ENCODE results near the gene MRPL20. TPM values are rescaled to one million over a fixed set of nuclear protein-coding genes. Genes with fewer than 3 reads are reported as not detected.

MRPL20 gene
- total RNA-seq, 1 donor from 2014 or later, result 117 TPM

- Mint-ChIP-seq H3K4me3 (no peak overlapping the region), H3K9me3 (no peaks in the 10 kb centered on the region), H3K27me3 (ENCODE audit: low read depth) (peaks cover 26% of the 10 kb centered on the region), H3K27ac (ENCODE audit: unreplicated experiment) (no peak overlapping the region), H3K4me1 (peaks cover 31% of the 10 kb centered on the region), H3K36me3 (ENCODE audit: low read depth) (no peaks in the 10 kb centered on the region)
- no peak for DNase-seq (ENCODE audit: low read depth, low spot score)
- no peak for TF ChIP-seq CTCF (conservative IDR thresholded peaks at IDR 0.05)
Measured at GRCh38 chr1:1434131-1434823, 27.2 kb upstream of the MRPL20 start.

GRCh38 chr1:1433804-1434130 lies 26.7 kb upstream of the MRPL20 start:
- no peak for TF ChIP-seq CTCF (conservative IDR thresholded peaks at IDR 0.05)
- no peaks in the 10 kb centered on the region for H3K36me3 Mint-ChIP-seq (ENCODE audit: low read depth)
- peaks cover 30% of the 10 kb centered on the region for H3K27me3 Mint-ChIP-seq (ENCODE audit: low read depth)
- H3K4me1 Mint-ChIP-seq, result peaks cover 31% of the 10 kb centered on the region
- H3K4me3 Mint-ChIP-seq, result no peak overlapping the region
- H3K9me3 Mint-ChIP-seq, result no peaks in the 10 kb centered on the region
- DNase-seq (ENCODE audit: low read depth, low spot score), result peak; percentile 43
- no peak overlapping the region for H3K27ac Mint-ChIP-seq (ENCODE audit: unreplicated experiment)

GRCh38 chr1:1432951-1433803 lies 26.1 kb upstream of the MRPL20 start:
- Mint-ChIP-seq H3K4me1 (peaks cover 36% of the 10 kb centered on the region), H3K4me3 (peak overlapping the region; percentile 85), H3K27ac (ENCODE audit: unreplicated experiment) (no peak overlapping the region), H3K9me3 (no peaks in the 10 kb centered on the region), H3K27me3 (ENCODE audit: low read depth) (peaks cover 35% of the 10 kb centered on the region), H3K36me3 (ENCODE audit: low read depth) (no peaks in the 10 kb centered on the region)
- peak; percentile 78 for DNase-seq (ENCODE audit: low read depth, low spot score)
- no peak for TF ChIP-seq CTCF (conservative IDR thresholded peaks at IDR 0.05)

- no peaks in the 10 kb centered on the region for H3K9me3 Mint-ChIP-seq
- peak overlapping the region; percentile 85 for H3K4me3 Mint-ChIP-seq
- H3K36me3 Mint-ChIP-seq (ENCODE audit: low read depth), result no peaks in the 10 kb centered on the region
- DNase-seq (ENCODE audit: low read depth, low spot score), result no peak
- H3K27ac Mint-ChIP-seq (ENCODE audit: unreplicated experiment), result peak overlapping the region; percentile 84
- peaks cover 35% of the 10 kb centered on the region for H3K27me3 Mint-ChIP-seq (ENCODE audit: low read depth)
- TF ChIP-seq CTCF (conservative IDR thresholded peaks at IDR 0.05), result no peak
- H3K4me1 Mint-ChIP-seq, result peaks cover 36% of the 10 kb centered on the region
Measured at GRCh38 chr1:1432274-1432950, 25.3 kb upstream of the MRPL20 start.

GRCh38 chr1:1431845-1432273 lies 24.8 kb upstream of the MRPL20 start:
- Mint-ChIP-seq H3K9me3 (no peaks in the 10 kb centered on the region), H3K27me3 (ENCODE audit: low read depth) (peaks cover 35% of the 10 kb centered on the region), H3K27ac (ENCODE audit: unreplicated experiment) (no peak overlapping the region), H3K36me3 (ENCODE audit: low read depth) (no peaks in the 10 kb centered on the region), H3K4me3 (peak overlapping the region; percentile 38), H3K4me1 (peaks cover 36% of the 10 kb centered on the region)
- no peak for TF ChIP-seq CTCF (conservative IDR thresholded peaks at IDR 0.05)
- DNase-seq (ENCODE audit: low read depth, low spot score), result no peak

Data from neural crest cell (in vitro differentiated cells).